ENCODE data around the gene MAPKAPK2.

DNA sequence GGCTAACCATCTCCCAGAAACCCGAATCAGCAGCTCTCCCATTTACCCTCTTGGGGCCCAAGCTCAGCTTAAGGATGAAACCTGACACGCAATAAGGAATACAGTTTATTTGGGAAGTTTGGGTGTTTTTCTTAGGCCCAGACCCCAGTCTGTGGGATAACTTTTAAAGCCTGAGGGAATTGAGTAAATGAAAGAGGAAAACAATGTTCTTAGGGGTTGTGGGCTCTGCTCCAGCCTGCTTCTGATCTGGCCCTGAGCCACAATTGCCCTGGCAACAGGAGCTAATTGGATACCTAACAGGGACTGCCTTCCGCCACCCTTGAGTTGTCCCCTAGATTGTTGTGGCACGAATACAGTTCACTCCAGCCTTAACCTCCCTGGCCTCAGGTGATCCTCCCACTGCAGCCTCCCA lies 29.2 kb upstream of the MAPKAPK2 start:
- TF ChIP-seq CTCF (IDR thresholded peaks at IDR 0.05 in 4 of 5, conservative IDR thresholded peaks at IDR 0.05 in 1 of 5), result no peak
- no peak for TF ChIP-seq POLR2A (IDR thresholded peaks at IDR 0.05)
